GM21619 (cell line): Measurements from ENCODE around the gene NDUFV1.
"Not testable (repeated sequence)": the region's sequence is repeated elsewhere in the genome, so short reads cannot be mapped to it uniquely, and the experiment has no call there.

ENCODE experiments used
- ATAC-seq: cut with Tn5 transposase; IDR thresholded peaks from one replicate; pipeline ENCODE4 v1.9.1; 2021; ENCODE audit not compliant: unreplicated experiment

The NDUFV1 gene

DNA sequence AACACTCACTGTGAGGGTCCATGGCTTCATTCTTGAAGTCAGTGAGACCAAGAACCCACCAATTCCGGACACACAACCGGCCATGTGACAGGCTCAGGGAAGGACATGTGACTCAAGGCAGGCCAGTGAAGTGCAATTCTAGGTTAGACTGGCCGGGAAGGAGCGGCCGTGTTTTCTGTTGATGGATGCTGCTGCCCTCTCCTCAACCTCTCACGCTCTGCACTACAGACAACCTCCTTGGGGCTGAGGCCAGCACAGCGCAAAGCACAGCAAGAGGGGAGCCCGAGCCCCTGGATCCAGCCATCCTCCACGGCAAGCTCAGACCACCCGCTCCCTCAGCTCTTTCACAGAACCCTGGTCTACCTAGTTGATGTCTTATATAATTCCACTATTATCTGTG, 20.2 kb downstream of the NDUFV1 start:
- ATAC-seq, result no peak

DNA sequence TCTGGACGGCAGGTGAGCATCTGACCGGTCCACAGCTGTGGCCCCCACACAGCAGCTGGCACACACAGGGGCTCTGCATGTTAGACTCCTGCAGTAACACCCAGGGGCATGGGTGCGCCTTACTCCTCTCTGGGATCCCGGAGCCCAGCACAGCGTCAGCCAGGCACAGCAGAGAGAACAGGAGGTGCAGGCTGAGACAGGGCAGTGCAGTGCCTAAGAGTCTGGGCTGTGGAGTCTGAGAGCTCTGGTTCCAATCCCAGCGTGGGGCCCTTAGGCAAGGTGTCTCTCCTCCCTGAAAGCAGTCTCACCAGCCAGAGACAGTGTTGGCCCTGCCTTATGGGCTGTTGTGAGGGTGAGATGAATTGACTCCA, 20.7 kb downstream of the NDUFV1 start:
- ATAC-seq, result no peak

DNA sequence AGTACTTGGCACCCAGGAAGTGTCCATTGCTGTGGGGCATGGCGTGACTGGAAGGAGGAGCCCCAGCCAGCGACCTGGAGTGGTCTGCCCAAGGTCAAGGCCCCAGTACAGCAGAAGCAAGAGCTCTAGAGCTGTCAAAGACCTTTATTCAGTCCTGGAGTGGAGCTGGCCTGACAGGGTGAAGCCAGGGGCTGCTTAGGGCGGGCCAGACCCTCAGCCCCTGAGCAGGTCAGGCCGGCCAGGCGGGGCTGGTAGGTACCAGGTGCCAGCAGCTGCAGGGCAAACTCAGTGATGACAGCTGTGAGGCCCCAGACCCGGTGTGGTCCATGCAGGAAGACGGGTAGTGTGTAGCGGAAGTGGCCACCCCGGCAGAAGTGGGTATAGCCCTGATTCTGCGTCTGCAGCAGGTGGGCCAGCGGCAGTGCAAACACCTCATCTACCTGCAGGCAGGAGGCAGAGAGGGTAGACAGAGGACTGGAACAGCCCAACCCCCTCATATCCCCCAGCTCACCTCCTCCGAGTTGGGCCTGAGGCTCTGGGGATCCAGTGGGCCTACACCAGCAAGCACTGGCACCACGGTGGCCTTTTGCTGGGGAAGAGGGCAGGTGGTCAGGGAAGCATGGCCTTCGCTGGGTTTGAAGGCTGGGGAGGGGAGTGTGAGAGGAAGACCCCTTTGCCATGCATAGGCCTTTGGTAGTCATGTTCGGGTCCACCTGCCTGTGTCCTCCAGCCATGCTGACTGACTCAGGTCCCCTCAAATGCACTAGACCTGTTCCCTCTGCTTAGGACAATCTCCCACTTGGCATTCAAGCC, 21.3 kb downstream of the NDUFV1 start:
- ATAC-seq, result no peak

DNA sequence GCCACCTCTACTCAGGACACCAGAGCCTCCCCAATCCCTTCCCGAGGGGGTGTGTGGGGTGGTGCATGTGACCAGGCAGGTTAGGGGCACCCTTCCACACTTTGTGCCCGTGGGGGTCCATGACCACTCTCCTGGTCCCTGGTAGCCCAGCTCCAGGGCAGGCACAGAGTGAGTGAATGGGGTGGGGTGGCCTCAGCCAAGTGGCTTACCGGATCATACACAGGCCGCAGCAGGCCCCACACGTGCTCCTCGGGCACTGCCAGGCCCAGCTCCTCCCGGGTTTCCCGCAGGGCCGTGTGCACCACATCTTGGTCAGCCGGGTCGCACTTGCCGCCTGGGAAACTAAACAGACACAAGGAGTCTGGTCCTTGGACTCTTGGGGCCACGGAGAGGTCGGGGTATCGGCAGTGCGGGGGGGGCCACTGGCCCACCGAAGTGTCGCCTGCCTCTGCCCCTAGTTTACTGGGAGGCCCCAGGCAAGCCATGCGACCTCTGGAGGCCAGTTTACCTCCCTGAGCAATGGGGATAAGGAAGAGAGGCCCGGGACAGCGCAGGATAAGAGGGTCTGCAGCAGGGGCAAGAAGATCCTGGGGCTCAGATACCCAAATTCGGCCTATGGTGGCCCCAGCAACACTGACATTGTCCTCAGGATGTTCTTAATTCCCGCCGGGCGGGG, 22.1 kb downstream of the NDUFV1 start:
- ATAC-seq, result no peak

DNA sequence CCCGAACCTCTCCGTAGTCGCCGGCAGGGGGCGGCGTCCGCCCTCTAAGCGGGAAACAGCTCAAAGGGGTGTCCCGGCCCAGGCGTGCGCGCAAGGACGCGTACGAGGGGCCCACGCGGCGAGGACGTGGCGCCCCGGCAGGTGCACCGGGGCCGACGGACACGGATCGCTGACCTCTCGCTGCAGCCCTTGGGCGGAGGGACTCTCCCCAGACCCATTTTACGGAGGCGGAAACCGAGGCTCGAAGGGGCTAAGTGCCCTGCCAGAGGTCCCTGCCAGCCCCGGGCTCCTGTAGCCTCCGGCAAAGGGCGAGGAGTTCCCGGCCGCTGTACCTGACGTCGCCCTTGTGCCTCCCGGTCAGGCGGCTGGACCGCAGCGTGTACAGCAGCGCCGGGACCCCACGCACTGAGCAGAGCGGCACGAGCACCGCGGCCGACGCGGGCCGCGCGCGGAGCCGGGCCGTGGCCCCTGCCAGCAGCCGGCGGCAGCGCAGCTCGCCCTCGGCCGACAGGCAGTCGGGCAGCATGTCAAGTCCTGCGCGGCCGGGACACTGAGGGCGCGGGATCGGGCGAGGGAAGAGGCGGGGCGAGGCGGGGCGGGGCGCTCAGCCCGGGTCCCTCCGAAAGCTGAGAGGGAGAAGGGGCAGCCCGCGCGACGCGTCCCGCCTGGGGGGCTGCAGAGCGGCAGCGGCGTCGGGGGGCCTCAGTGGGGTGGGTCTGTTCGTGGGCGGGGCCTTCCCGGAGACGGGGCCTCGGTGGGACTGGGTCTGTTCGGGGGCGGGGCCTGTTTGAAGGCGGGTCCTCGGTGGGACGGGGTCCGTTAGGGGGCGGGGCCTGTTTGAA, 22.9 kb downstream of the NDUFV1 start, which contains the start of gene NUDT8:
Gene NUDT8, minus strand, starts transcription at position 552 of the 842 bp plus-strand sequence. Its CDS starts 26 bp downstream, at position 526.
- peak; percentile 41 for ATAC-seq

DNA sequence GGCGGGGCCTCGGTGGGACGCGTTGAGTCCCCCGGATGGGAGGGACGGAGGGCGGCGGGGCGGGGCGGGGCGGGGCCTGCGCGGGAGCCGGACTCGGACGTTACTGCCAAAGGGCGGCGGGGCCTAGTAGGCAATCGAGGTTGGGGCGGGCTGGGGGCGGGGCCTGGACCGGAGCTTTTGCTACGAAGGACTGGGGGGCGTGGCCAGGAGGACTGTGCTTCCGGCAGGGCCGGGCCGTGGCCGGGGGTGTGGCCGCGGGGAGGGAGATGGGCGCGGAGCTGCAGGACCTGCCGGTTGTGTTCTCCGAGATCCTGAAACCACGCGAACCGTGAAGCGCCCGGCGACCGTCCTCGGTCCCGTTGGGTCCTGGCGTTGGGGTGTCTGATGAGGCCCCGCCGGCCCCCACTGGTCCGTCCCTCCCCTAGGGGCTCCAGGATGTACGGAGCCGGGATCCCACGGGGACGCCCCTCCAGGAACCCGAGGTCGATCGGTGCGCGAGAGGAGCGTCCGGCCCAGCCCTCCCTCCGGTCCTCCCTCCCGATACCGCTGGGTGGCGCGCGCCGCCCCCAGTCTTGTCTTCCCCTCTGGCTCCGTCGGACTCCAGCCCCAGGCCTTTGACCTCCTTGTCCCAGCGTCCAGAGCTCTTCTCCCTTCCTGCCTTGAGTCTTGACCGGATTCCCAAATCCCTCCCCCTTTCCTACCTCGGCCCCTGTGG, 23.6 kb downstream of the NDUFV1 start:
- peak; percentile 63 for ATAC-seq

- ATAC-seq, result no peak
Measured at GRCh38 chr11:67630943-67631331, 24.2 kb downstream of the NDUFV1 start.

- no peak for ATAC-seq
Measured at GRCh38 chr11:67631411-67631810, 24.7 kb downstream of the NDUFV1 start.

DNA sequence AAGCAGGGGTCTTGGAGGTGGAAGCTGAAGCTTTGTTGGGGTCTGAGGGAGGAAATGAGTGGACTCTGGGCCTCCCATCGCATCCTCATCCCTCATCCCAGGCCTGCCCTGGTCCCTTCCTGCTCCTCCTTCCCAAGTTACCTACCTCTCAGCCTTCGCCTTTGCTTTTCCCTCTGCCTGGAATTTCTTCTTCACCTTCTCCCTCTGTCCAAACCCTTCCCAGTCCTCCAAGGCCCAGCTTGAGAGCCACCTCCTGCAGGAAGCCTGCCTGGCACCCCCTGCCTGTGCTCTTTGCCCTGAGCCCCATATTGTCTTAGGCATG, 25.1 kb downstream of the NDUFV1 start:
- no peak for ATAC-seq

GRCh38 chr11:67632175-67632981, 25.6 kb downstream of the NDUFV1 start:
- no peak for ATAC-seq

GRCh38 chr11:67632982-67633755, 26.4 kb downstream of the NDUFV1 start:
- no peak for ATAC-seq

DNA sequence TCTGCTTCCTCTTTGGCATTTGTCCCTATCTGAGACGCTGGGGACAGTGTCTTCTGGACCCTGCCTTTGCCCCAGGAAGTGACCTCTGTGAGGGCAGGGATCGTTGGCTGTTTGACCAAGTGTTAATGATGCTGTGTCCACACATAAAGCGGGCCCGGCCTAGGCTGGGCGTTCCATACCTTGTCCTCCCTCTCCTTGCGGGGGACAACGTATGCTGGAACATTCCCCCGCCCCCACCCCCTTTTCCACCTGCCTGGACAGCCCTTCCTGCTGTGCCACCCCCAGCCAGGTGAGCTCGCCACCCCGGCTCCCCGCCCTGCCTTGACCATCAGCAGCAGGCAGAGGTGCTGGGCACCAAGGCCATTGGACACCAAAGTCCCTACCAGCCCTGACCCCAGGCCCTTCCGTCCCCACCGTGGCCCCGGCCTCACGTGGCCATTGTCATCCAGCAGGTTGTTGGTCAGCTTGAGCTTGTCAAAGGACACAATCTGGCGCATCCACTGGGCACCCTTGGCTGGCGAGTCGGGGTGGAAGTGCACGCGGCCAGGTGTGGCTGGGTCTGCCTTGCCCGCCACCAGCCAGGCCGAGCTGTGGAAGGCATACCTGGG, 27.1 kb downstream of the NDUFV1 start:
- ATAC-seq, result no peak

- ATAC-seq, result no peak
Measured at GRCh38 chr11:67634366-67635230, 27.9 kb downstream of the NDUFV1 start.

DNA sequence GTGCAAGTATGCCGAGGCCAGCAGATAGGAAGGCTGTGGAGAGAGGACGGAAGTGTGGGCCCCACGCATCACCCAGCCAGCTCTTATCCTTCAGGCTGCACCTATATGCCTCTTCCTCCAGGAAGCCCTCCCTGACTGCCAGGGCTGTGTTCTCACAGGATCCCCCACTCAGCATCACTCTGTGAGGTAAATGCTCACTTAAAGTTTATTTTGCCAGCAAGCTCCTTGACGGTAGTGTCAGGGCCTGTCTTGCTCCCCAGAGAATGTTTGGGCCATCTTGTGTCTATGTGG, 28.4 kb downstream of the NDUFV1 start:
- no peak for ATAC-seq

- ATAC-seq, result no peak
Measured at GRCh38 chr11:67636962-67637361, 30.2 kb downstream of the NDUFV1 start.

DNA sequence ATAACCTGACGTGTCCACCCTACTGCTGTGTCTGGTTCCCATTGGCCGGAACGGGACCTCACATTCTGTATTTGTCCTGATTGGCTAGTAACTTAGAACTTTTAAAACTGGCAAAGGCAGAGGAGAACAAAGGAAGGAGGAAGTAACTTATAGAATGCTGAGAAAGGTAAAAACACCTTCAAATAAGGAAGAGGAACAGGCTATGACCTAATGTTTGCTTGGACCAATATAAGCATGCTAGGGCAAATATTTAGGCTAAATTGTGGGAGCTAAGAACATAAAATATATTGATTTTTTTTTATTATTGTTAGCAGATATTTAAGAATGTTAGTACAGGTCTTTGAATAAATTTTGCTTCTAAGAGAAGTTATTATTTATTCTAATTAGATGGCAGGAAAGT, 30.7 kb downstream of the NDUFV1 start:
- ATAC-seq, result not testable (repeated sequence)

DNA sequence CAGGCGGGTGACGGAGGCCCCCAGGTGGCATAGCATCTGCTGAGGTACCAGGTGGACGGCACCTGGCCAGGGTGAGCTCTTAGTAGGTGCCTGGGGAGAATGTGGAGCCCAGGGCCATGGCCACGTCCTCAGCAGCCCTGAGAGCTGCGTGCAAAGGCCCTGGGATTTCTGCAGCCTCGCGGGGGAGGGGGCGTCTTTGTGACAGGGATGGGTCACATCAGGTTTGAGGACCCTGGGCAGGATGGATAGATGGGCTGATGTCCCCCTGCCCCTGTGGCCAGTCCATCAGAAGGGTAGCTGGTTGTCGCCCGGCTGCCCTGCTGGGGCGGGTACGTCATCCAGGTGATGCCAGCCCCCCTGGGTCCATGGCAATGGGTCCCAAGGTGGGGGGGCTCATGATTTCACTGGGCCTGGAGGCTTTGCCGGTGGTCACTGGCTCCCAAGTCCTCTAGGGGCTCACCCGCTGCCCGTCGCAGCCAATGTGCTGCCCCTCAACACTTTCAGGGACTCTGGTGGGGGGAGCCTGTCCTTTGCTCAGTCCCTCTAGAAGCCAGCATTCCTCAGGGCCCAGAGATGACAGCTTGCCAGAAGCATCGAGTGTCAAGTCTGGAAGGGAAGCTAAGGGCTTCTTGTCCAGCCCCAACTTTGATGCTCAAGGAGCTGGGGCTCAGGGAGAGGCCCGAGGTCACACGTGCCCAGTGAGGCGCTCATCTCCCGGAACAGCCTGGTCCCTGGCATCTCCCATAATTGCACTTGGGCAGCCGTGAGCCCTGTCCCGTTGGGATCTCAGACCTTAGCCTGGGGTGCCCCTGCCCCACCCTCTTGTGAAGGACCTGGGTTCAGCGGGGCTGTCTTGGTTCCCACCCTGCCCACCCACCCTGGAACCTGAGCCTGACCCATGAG, 32.0 kb downstream of the NDUFV1 start:
- ATAC-seq, result no peak
